ENCODE results near the gene LCN6.
"Not testable (repeated sequence)": the region's sequence is repeated elsewhere in the genome, so short reads cannot be mapped to it uniquely, and the experiment has no call there.

The LCN6 gene

DNA sequence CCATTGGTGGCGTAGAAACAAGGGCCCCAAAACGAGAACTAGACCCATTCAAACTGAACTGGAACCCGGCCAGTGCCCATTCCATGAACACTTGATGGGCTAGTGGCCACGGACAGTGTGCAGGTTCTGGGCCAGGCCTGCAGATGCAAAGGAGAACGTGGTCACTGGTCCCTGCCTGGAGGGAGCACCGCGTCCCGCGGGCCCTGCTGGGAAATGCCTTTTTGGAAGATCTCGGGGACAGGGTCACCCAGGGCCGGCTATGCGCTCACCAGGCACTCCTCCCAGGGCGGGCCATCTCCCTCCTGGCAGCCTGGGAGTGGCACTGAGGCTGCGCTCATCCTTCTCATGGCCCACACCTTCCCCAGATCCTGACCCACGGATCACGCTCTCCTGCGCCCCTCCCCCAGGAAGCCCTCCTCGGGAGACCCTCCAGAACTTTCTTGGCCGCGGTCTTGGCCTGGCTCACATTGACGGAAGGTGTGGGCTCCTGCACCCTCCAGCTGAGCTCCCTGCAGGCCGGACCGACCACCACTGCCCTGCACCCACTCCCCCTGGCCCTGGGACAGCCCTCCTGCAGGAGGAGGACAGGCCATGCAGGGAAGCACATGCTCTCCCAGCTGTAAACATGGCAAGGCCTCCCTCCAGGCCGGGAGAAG is 38.7 kb downstream of the LCN6 start:
- DNase-seq (ENCODE audit: low read depth) = no peak

GRCh38 chr9:136707849-136708517 is 40.3 kb downstream of the LCN6 start:
- DNase-seq (ENCODE audit: low read depth) = no peak

DNA sequence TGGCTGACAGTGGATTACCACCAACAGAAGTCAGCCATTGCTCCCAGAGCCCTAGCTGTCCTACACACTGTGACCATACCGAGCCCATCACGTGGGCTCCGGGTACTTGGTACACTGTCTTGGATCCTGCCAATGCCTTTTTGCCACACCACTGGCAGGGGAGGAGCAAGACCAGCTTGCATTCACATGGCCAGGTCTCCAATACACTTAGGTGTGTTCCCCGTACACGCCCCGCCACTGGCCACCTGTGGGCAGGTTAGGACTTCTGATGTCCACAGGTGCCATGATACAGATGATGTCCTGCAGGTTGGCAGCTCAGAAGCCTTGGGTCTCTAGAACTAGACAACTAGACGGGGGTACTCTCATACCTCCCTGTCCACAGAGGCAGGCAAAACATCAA is 41.3 kb downstream of the LCN6 start:
- no peak for DNase-seq (ENCODE audit: low read depth)

- no peak for DNase-seq (ENCODE audit: low read depth)
These were observed 42.8 kb downstream of the LCN6 start for GRCh38 chr9:136705564-136705963.

DNA sequence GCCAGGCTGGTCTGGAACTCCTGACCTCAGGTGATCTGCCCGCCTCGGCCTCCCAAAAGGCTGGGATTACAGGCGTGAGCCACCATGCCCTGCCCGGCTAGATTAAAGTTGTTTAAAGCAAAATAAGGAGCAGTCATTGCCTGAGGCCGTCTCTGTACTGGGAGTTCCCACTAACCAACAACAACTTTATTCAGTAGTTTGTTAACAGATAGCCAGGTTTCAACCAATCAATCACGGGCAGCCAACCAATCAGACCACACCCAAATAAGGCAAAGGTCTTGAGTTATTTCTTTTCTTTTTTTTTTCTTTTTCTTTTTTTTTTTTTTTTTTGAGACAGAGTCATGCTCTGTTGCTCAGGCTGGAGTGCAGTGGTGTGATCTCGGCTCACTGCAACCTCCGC is 43.6 kb downstream of the LCN6 start:
- not testable (repeated sequence) for DNase-seq (ENCODE audit: low read depth)

GRCh38 chr9:136703276-136703860 is 45.0 kb downstream of the LCN6 start:
- no peak for DNase-seq (ENCODE audit: low read depth)

DNA sequence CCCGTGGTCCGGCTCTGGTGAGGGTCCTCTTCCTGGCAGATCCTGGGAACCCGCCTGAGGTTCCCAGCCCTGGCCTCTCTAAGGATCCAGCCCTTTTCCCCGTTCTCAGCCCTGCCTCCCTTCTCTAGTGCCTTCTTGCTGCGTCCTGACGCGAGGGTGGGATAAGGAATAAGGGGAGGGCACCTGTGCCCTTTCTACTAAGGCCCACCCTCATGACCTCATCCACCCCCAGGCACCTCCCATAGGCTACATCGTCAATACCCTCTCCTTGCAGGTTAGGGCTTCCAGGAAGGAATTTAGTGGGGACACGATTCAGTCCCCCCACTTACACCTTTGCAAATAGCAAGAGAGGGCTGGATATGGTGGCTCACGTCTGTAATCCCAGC is 46.7 kb downstream of the LCN6 start:
- DNase-seq (ENCODE audit: low read depth) = no peak

DNA sequence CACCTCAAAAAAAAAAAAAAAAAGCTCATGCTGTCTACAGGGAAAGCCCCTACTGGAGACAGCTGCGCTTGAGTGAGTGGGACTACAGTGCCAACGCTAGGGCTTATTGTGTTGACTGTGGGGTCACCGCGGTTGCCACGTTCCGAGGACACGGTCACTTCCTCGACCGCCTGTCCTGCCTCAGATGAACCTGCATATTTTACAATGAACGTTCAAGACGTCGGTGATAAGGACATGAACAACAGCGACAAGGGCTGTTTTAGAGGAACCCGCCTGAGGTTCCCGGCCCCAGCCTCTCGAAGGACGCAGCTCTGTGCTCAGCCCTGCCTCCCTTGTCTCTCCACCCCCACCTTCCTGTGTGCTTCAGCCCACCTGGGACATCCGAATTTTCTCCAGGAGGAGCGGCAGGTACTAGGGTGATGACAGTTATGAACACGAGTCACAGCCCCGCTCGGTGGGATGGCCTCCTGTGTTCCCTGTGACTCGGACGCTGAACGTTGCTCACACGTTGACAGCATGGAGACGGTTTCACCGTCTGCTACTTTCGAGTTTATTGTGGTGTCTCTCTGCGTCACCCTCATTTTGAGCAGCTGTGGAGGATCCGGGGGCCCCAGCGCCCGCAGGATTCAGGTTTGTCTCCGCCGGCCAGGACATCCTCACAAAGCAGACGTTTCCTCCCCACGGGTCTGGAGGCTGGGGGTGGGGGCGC is 47.2 kb downstream of the LCN6 start:
- DNase-seq (ENCODE audit: low read depth) = no peak

DNA sequence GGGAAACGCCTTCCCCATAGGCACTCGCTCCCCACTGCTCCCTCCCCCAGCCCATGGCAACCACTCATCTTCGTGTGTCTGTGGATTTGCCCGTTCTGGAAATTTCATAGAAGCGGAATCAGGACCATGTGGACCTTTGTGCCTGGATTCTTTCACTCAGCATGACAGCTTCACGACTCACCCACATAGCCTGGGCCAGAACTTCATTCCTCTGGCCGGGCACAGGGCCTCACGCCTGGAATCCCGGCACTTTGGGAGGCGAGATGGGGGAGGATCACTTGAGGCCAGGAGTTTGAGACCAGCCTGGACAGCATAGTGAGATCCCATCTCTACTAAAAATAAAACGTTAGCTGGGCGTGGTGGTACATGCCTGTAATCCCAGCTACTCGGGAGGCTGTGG is 48.0 kb downstream of the LCN6 start:
- peak; percentile 11 for DNase-seq (ENCODE audit: low read depth)

DNA sequence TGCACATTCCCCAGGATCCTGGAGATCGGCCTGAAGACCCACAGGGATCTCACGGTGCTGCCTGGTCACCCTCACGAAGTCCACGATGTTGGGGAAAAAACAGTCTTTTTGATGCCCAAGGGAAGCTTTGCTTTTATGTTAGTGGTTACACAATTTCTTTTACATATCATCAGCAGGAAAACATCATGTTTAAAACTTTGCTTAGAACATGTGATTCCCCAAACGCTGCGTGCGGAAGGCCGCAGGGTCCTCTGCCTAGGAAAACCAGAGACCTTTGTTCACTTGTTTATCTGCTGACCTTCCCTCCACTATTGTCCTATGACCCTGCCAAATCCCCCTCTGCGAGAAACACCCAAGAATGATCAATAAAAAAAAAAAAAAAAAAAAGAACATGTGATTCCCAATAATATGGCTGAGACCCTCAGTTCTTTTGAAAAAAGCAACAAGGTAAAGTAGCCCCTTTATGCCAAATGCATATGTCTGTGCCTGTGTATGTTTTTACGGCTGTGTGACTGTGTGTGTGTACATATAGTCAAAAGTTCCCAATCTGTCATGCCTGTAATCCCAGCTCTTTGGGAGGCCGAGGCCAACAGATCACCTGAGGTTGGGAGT is 49.6 kb downstream of the LCN6 start:
- DNase-seq (ENCODE audit: low read depth) = no peak

DNA sequence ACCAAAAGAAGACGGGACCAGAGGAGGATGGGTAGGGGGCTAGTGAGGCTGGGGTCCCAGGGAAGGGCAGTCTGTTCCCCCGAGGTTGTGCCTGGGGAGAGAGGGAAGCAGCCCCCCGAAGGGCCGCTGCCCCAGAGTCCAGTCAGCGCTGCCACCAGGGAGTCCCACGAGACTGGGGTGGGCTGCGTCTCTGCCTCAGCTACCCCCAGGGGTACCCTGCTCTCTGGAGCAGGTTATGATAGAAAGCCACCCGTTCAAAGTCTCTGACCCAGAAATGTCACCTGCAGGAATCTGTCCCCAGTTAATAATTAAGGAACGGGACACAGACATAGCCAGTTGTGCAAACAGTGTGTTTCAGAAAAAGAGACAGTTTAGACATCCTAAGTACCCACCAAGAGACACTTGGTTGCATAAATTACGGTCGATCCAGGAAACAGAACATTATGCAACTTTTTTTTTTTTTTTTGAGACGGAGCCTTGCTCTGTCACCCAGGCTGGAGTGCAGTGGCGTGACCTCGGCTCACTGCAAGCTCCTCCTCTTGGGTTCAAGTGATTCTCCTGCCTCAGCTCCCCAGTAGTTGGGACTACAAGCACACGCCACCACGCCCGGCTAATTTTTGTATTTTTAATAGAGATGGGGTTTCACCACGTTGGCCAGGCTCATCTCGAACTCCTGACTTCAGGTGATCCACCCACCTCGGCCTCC is 50.4 kb downstream of the LCN6 start:
- no peak for DNase-seq (ENCODE audit: low read depth)

GRCh38 chr9:136697146-136697820 is 51.0 kb downstream of the LCN6 start:
- DNase-seq (ENCODE audit: low read depth) = no peak

- DNase-seq (ENCODE audit: low read depth) = no peak
These were observed 51.8 kb downstream of the LCN6 start for GRCh38 chr9:136696502-136696901.

- no peak for DNase-seq (ENCODE audit: low read depth)
These were observed 52.4 kb downstream of the LCN6 start for GRCh38 chr9:136695955-136696354.

DNA sequence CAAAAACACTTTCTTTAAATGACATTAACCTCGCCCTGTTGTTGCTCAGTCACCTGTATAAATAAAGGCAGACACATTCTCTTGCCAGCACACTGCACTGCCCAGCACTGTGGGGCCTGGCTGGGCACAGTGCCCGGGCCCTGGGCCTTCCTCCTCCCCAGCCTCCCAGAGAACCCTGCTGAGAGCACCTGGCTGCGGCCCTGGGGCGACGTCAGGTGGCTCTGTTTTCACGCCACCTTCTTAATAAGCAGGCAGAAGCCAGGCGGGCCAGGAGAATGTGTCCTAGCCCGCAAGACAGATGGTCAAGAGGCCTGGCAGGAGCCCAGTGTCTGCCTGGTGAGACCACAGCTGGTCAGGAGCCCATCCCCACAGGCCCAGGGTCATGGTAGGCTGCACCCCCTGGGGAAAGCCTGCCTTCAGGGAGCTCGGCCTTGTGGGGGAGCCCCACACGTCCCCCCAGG is 52.9 kb downstream of the LCN6 start:
- DNase-seq (ENCODE audit: low read depth) = no peak

GRCh38 chr9:136694872-136695247 is 53.5 kb downstream of the LCN6 start:
- no peak for DNase-seq (ENCODE audit: low read depth)

DNA sequence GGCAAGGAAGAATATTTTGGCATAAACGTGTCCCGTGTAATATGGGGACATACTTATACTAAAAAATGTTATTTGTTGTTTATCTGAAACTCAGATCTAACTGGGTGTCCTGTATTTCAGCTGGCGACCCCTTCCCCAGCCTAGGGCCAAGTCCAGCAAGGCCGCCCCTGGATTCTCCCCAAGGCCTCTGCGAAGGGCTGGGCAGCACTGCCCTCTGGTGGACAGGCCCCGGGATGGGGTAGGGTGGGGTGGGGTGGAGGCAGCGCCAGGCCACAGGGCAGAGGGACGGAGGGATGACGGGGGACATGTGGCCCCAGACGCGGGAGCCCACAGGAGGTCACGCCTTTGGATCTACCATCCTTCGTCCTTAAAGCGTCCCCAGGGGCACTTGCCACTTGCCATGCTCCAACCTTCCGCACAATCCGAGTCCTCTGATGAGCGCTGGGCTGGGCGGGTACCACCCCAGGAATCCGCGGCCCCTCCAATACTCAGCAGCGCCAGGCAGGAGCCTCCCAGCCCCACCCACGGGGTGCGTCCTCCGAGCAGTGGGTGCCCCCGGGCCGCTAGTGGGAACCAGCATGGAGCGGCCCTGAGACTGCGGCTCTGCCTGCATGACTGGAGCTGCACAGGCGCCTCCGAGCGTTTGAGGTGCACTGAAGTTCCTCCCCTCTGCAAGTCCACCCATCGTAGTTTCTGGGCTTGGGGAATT is 54.0 kb downstream of the LCN6 start:
- no peak for DNase-seq (ENCODE audit: low read depth)

Measured in GM04503 (cell line).